GM12878 (cell line): ENCODE measurements around the gene GANAB. TPM values are rescaled to one million over a fixed set of nuclear protein-coding genes. Genes with fewer than 3 reads are reported as not detected.

Experiments used
- ATF7 ChIP-seq: fragments of 450-650 bp; IDR thresholded peaks from 2 replicates; pipeline ENCODE4 v1.6.1; 2016; ENCODE audit warnings: low read depth, mild to moderate bottlenecking
- BCL11A ChIP-seq: IDR thresholded peaks from 2 replicates; pipeline ENCODE4 v1.6.1; 2011; ENCODE audit warnings: low read depth, low read length
- HDAC2 ChIP-seq: fragments of 200-600 bp; sonication (generic); IDR thresholded peaks from 2 replicates; pipeline ENCODE4 v1.6.1; 2017
- KLF5 ChIP-seq: fragments of 450-650 bp; IDR thresholded peaks from 2 replicates; pipeline ENCODE4 v1.6.1; 2014; ENCODE audit warnings: mild to moderate bottlenecking; ENCODE audit not compliant: partially characterized antibody
- NFIC ChIP-seq: IDR thresholded peaks from 2 replicates; pipeline ENCODE4 v1.6.1; 2012; ENCODE audit warnings: low read depth, mild to moderate bottlenecking, inconsistent platforms, low read length, moderate library complexity
- NRF1 ChIP-seq: conservative IDR thresholded peaks from 2 replicates; pipeline ENCODE4 v1.6.1; 2011; ENCODE audit warnings: mild to moderate bottlenecking, low read depth, low read length, improper control_type of control experiment
- RCOR1 ChIP-seq: conservative IDR thresholded peaks from 2 replicates; pipeline ENCODE4 v1.6.1; 2012; ENCODE audit warnings: low read depth, low read length, improper control_type of control experiment
- RUNX3 ChIP-seq: IDR thresholded peaks from 2 replicates; pipeline ENCODE4 v1.6.1; 2012; ENCODE audit warnings: low read length, inconsistent platforms
- TARDBP ChIP-seq: IDR thresholded peaks from 2 replicates; pipeline ENCODE4 v1.6.1; 2016; ENCODE audit warnings: borderline replicate concordance
- YBX1 ChIP-seq: fragments of 450-650 bp; IDR thresholded peaks from 2 replicates; pipeline ENCODE4 v1.6.1; 2016; ENCODE audit warnings: antibody characterized with exemption
- polyA plus RNA-seq, 11 experiments: library from polyadenylated mRNA; depleted of rRNA in 4 of 11; unstranded in 6 of 11; stranded (reverse) in 5 of 11; fragments of >200 nt; fragmentation: Nextera tagmentation in 4 of 11; fragmentation: Illumina TruSeq in 1 of 11; extraction: Ambion mirVana in 4 of 11; extraction: Trizol in 1 of 11; gene quantifications; 1 replicate in 1 of 11; 2 replicates in 10 of 11; pipeline versions ENCODE4 v1.2.1 to v1.2.3, GENCODE V29; 2011 to 2016; ENCODE audit warnings: inconsistent platforms in 2 of 11, missing spikeins in 2 of 11, low read depth in 1 of 11
- total RNA-seq, 4 experiments: library from RNA; depleted of rRNA in 3 of 4; stranded (reverse); fragments of >200 nt in 3 of 4; fragmentation: Illumina TruSeq in 1 of 4; extraction: Trizol in 1 of 4; gene quantifications; 2 replicates each; pipeline versions ENCODE4 v1.2.1 to v1.2.3, GENCODE V29; 2013 to 2021
- TF ChIP-seq, protein P1 (sequence below): fragments of 450-650 bp; formaldehyde crosslinking; IDR thresholded peaks from 2 replicates; pipeline ENCODE4 v1.4.0; 2022; ENCODE audit warnings: mild to moderate bottlenecking, moderate library complexity
- TF ChIP-seq, protein P2 (sequence below): IDR thresholded peaks from 2 replicates; pipeline ENCODE4 v1.6.1; 2011; ENCODE audit warnings: low read depth, low read length, improper control_type of control experiment, borderline replicate concordance
- TF ChIP-seq, protein P3 (sequence below): fragments of 150-350 bp; IDR thresholded peaks from 2 replicates; pipeline ENCODE4 v1.6.1; 2014; ENCODE audit warnings: mild to moderate bottlenecking, low read depth, low read length
- TF ChIP-seq, protein P4 (sequence below): IDR thresholded peaks from 2 replicates; pipeline ENCODE4 v1.6.1; 2012; ENCODE audit warnings: improper control_type of control experiment, low read depth, low read length; ENCODE audit not compliant: insufficient replicate concordance
- TF ChIP-seq, protein P5 (sequence below): fragments of 450-650 bp; IDR thresholded peaks from 2 replicates; pipeline ENCODE4 v1.6.1; 2018; ENCODE audit warnings: mild to moderate bottlenecking, low read depth, moderate library complexity; ENCODE audit not compliant: partially characterized antibody

GANAB gene
- total and polyA plus RNA-seq, 10 of the 15 experiments (the other 5 are each of a cell fraction or from before 2014, with no cell fraction given), result 4.5 to 175 (median 102) TPM

DNA sequence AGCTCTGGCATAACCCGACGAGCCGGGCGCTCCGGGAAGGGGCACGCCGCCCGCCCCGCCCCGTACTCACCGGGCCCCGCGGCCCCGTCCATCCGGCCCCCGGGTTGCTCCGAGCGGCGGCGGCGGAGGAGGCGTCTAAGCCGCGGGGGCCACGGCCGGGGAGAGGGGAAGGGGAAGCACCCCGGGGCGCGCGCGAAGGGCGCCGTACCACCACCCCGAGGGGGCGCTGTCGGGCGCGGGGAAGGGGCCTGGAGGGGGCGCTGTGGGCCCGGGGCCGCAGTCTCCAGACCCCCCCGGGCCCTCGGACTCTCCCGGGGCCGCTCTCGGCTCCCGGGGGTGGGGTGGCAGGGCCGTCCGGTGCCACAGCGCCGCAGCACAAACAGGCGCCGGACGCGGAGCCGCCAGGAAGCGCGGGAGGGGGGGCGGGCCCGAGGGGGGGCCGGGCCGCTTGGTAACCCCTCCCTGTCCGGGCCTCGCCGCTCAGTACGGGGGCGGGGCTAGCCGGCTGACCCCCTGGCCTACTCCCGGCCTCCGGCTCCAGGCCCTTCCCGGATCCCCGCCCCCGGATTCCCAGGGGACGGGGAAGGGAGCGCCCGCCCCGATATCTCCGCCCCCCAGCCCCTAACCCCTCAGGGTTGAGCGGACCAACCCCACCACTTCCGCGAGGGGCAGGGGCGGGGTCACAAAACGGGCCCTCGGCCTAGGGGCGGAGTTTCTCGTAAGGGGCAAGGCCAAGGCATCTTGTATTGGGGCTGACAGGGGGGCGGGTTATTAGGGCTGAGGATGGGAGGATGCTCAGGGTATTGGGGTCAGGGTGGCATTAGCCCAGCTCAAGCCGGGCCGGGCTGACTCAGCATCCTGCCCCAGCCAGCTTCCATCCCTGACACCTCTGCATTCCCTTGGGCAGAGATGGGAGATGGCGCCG is 33.8 kb downstream of the GANAB start, which contains the start of the genes EML3 and ROM1 (continued):
- TF ChIP-seq NFIC (no peak), RCOR1 (no peak), NRF1 (no peak), YBX1 (no peak), ATF7 (no peak), RUNX3 (no peak; the same call in 1 of the 2 replicates), BCL11A (no peak), KLF5 (no peak), HDAC2 (no peak), TARDBP (no peak; the same call in 1 of the 2 replicates)
- TF ChIP-seq, protein P1, sequence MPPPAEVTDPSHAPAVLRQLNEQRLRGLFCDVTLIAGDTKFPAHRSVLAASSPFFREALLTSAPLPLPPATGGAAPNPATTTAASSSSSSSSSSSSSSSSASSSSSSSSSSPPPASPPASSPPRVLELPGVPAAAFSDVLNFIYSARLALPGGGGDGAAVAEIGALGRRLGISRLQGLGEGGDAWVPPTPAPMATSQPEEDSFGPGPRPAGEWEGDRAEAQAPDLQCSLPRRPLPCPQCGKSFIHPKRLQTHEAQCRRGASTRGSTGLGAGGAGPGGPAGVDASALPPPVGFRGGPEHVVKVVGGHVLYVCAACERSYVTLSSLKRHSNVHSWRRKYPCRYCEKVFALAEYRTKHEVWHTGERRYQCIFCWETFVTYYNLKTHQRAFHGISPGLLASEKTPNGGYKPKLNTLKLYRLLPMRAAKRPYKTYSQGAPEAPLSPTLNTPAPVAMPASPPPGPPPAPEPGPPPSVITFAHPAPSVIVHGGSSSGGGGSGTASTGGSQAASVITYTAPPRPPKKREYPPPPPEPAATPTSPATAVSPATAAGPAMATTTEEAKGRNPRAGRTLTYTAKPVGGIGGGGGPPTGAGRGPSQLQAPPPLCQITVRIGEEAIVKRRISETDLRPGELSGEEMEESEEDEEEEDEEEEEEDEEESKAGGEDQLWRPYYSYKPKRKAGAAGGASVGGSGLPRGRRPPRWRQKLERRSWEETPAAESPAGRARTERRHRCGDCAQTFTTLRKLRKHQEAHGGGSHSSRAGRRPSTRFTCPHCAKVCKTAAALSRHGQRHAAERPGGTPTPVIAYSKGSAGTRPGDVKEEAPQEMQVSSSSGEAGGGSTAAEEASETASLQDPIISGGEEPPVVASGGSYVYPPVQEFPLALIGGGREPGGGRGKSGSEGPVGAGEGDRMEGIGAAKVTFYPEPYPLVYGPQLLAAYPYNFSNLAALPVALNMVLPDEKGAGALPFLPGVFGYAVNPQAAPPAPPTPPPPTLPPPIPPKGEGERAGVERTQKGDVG, result no peak
- TF ChIP-seq, protein P2, sequence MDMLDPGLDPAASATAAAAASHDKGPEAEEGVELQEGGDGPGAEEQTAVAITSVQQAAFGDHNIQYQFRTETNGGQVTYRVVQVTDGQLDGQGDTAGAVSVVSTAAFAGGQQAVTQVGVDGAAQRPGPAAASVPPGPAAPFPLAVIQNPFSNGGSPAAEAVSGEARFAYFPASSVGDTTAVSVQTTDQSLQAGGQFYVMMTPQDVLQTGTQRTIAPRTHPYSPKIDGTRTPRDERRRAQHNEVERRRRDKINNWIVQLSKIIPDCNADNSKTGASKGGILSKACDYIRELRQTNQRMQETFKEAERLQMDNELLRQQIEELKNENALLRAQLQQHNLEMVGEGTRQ, result no peak
- TF ChIP-seq, protein P3, sequence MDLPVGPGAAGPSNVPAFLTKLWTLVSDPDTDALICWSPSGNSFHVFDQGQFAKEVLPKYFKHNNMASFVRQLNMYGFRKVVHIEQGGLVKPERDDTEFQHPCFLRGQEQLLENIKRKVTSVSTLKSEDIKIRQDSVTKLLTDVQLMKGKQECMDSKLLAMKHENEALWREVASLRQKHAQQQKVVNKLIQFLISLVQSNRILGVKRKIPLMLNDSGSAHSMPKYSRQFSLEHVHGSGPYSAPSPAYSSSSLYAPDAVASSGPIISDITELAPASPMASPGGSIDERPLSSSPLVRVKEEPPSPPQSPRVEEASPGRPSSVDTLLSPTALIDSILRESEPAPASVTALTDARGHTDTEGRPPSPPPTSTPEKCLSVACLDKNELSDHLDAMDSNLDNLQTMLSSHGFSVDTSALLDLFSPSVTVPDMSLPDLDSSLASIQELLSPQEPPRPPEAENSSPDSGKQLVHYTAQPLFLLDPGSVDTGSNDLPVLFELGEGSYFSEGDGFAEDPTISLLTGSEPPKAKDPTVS, result no peak
- TF ChIP-seq, protein P4, sequence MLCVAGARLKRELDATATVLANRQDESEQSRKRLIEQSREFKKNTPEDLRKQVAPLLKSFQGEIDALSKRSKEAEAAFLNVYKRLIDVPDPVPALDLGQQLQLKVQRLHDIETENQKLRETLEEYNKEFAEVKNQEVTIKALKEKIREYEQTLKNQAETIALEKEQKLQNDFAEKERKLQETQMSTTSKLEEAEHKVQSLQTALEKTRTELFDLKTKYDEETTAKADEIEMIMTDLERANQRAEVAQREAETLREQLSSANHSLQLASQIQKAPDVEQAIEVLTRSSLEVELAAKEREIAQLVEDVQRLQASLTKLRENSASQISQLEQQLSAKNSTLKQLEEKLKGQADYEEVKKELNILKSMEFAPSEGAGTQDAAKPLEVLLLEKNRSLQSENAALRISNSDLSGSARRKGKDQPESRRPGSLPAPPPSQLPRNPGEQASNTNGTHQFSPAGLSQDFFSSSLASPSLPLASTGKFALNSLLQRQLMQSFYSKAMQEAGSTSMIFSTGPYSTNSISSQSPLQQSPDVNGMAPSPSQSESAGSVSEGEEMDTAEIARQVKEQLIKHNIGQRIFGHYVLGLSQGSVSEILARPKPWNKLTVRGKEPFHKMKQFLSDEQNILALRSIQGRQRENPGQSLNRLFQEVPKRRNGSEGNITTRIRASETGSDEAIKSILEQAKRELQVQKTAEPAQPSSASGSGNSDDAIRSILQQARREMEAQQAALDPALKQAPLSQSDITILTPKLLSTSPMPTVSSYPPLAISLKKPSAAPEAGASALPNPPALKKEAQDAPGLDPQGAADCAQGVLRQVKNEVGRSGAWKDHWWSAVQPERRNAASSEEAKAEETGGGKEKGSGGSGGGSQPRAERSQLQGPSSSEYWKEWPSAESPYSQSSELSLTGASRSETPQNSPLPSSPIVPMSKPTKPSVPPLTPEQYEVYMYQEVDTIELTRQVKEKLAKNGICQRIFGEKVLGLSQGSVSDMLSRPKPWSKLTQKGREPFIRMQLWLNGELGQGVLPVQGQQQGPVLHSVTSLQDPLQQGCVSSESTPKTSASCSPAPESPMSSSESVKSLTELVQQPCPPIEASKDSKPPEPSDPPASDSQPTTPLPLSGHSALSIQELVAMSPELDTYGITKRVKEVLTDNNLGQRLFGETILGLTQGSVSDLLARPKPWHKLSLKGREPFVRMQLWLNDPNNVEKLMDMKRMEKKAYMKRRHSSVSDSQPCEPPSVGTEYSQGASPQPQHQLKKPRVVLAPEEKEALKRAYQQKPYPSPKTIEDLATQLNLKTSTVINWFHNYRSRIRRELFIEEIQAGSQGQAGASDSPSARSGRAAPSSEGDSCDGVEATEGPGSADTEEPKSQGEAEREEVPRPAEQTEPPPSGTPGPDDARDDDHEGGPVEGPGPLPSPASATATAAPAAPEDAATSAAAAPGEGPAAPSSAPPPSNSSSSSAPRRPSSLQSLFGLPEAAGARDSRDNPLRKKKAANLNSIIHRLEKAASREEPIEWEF, result no peak
- TF ChIP-seq, protein P5, sequence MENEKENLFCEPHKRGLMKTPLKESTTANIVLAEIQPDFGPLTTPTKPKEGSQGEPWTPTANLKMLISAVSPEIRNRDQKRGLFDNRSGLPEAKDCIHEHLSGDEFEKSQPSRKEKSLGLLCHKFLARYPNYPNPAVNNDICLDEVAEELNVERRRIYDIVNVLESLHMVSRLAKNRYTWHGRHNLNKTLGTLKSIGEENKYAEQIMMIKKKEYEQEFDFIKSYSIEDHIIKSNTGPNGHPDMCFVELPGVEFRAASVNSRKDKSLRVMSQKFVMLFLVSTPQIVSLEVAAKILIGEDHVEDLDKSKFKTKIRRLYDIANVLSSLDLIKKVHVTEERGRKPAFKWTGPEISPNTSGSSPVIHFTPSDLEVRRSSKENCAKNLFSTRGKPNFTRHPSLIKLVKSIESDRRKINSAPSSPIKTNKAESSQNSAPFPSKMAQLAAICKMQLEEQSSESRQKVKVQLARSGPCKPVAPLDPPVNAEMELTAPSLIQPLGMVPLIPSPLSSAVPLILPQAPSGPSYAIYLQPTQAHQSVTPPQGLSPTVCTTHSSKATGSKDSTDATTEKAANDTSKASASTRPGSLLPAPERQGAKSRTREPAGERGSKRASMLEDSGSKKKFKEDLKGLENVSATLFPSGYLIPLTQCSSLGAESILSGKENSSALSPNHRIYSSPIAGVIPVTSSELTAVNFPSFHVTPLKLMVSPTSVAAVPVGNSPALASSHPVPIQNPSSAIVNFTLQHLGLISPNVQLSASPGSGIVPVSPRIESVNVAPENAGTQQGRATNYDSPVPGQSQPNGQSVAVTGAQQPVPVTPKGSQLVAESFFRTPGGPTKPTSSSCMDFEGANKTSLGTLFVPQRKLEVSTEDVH, result no peak
